Mucosa of stomach (tissue), 1 donor: ENCODE data around the gene MAPK14.

Experiments used
- H3K27me3 ChIP-seq: one replicate; pipeline ENCODE4 v1.7.0; 2013; ENCODE audit warnings: mild to moderate bottlenecking, low read length; ENCODE audit not compliant: control insufficient read depth, insufficient read depth
- H3K36me3 ChIP-seq: one replicate; pipeline ENCODE4 v1.7.0; 2013; ENCODE audit warnings: low read length; ENCODE audit not compliant: control insufficient read depth, insufficient read depth
- H3K4me1 ChIP-seq: one replicate; pipeline ENCODE4 v1.7.0; 2013; ENCODE audit warnings: mild to moderate bottlenecking, low read length; ENCODE audit not compliant: control insufficient read depth, insufficient read depth
- H3K4me3 ChIP-seq: one replicate; pipeline ENCODE4 v1.7.0; 2013; ENCODE audit warnings: low read length
- H3K9ac ChIP-seq: one replicate; pipeline ENCODE4 v1.7.0; 2013; ENCODE audit warnings: mild to moderate bottlenecking, low read length, moderate library complexity
- H3K9me3 ChIP-seq: one replicate; pipeline ENCODE4 v1.7.0; 2013; ENCODE audit warnings: mild to moderate bottlenecking, low read length, moderate library complexity; ENCODE audit not compliant: control insufficient read depth
- donor health status: Pancreatic carcinoma.

The MAPK14 gene

GRCh38 chr6:36113049-36113448 lies 85.4 kb downstream of the MAPK14 start:
- H3K9ac ChIP-seq, result no peak overlapping the region
- H3K27me3 ChIP-seq, result no peaks in the 10 kb centered on the region
- no peaks in the 10 kb centered on the region for H3K36me3 ChIP-seq
- no peaks in the 10 kb centered on the region for H3K9me3 ChIP-seq
- H3K4me1 ChIP-seq, result peaks cover 18% of the 10 kb centered on the region
- no peak overlapping the region for H3K4me3 ChIP-seq

- no peaks in the 10 kb centered on the region for H3K36me3 ChIP-seq
- no peak overlapping the region for H3K9ac ChIP-seq
- no peak overlapping the region for H3K4me3 ChIP-seq
- H3K4me1 ChIP-seq, result peaks cover 22% of the 10 kb centered on the region
- no peaks in the 10 kb centered on the region for H3K9me3 ChIP-seq
- H3K27me3 ChIP-seq, result no peaks in the 10 kb centered on the region
Measured at GRCh38 chr6:36113703-36114102, 86.1 kb downstream of the MAPK14 start.

- H3K27me3 ChIP-seq, result no peaks in the 10 kb centered on the region
- H3K9ac ChIP-seq, result no peak overlapping the region
- no peaks in the 10 kb centered on the region for H3K9me3 ChIP-seq
- peaks cover 31% of the 10 kb centered on the region for H3K4me1 ChIP-seq
- H3K4me3 ChIP-seq, result no peak overlapping the region
- H3K36me3 ChIP-seq, result no peaks in the 10 kb centered on the region
Measured at GRCh38 chr6:36114798-36115408, 87.3 kb downstream of the MAPK14 start.

GRCh38 chr6:36115412-36115811 lies 87.8 kb downstream of the MAPK14 start:
- H3K9me3 ChIP-seq, result no peaks in the 10 kb centered on the region
- H3K36me3 ChIP-seq, result no peaks in the 10 kb centered on the region
- peaks cover 35% of the 10 kb centered on the region for H3K4me1 ChIP-seq
- no peaks in the 10 kb centered on the region for H3K27me3 ChIP-seq
- H3K4me3 ChIP-seq, result no peak overlapping the region
- no peak overlapping the region for H3K9ac ChIP-seq

GRCh38 chr6:36116066-36116864 lies 88.7 kb downstream of the MAPK14 start:
- no peak overlapping the region for H3K9ac ChIP-seq
- no peak overlapping the region for H3K4me3 ChIP-seq
- H3K9me3 ChIP-seq, result no peaks in the 10 kb centered on the region
- no peaks in the 10 kb centered on the region for H3K36me3 ChIP-seq
- peaks cover 44% of the 10 kb centered on the region for H3K4me1 ChIP-seq
- no peaks in the 10 kb centered on the region for H3K27me3 ChIP-seq

- peaks cover 51% of the 10 kb centered on the region for H3K4me1 ChIP-seq
Measured at GRCh38 chr6:36116943-36117342, 89.3 kb downstream of the MAPK14 start.

GRCh38 chr6:36117658-36118549 lies 90.3 kb downstream of the MAPK14 start:
- peaks cover 55% of the 10 kb centered on the region for H3K4me1 ChIP-seq
- H3K9me3 ChIP-seq, result no peaks in the 10 kb centered on the region
- no peaks in the 10 kb centered on the region for H3K36me3 ChIP-seq
- H3K27me3 ChIP-seq, result no peaks in the 10 kb centered on the region
- H3K9ac ChIP-seq, result no peak overlapping the region
- H3K4me3 ChIP-seq, result no peak overlapping the region

More at GRCh38 chr6:36116943-36117342, 89.3 kb downstream of the MAPK14 start:
- Histone ChIP-seq H3K9ac (no peak overlapping the region), H3K4me3 (no peak overlapping the region), H3K27me3 (no peaks in the 10 kb centered on the region), H3K9me3 (no peaks in the 10 kb centered on the region), H3K36me3 (no peaks in the 10 kb centered on the region)

GRCh38 chr6:36118550-36119107 lies 91.0 kb downstream of the MAPK14 start:
- no peak overlapping the region for H3K9ac ChIP-seq
- no peaks in the 10 kb centered on the region for H3K27me3 ChIP-seq
- no peaks in the 10 kb centered on the region for H3K9me3 ChIP-seq
- no peaks in the 10 kb centered on the region for H3K36me3 ChIP-seq
- peaks cover 55% of the 10 kb centered on the region for H3K4me1 ChIP-seq
- H3K4me3 ChIP-seq, result no peak overlapping the region

- Histone ChIP-seq H3K4me3 (no peak overlapping the region), H3K4me1 (peaks cover 55% of the 10 kb centered on the region)
Measured at GRCh38 chr6:36119209-36119608, 91.6 kb downstream of the MAPK14 start.

GRCh38 chr6:36120018-36120417 lies 92.4 kb downstream of the MAPK14 start:
- Histone ChIP-seq H3K4me1 (peaks cover 55% of the 10 kb centered on the region), H3K36me3 (no peaks in the 10 kb centered on the region), H3K9me3 (no peaks in the 10 kb centered on the region), H3K4me3 (no peak overlapping the region), H3K27me3 (no peaks in the 10 kb centered on the region), H3K9ac (no peak overlapping the region)

More at GRCh38 chr6:36119209-36119608, 91.6 kb downstream of the MAPK14 start:
- Histone ChIP-seq H3K36me3 (no peaks in the 10 kb centered on the region), H3K9me3 (no peaks in the 10 kb centered on the region), H3K9ac (no peak overlapping the region), H3K27me3 (no peaks in the 10 kb centered on the region)

- H3K36me3 ChIP-seq, result no peaks in the 10 kb centered on the region
- peak overlapping the region; percentile 57 for H3K9ac ChIP-seq
- no peak overlapping the region for H3K4me3 ChIP-seq
- H3K27me3 ChIP-seq, result no peaks in the 10 kb centered on the region
- peaks cover 55% of the 10 kb centered on the region for H3K4me1 ChIP-seq
- H3K9me3 ChIP-seq, result no peaks in the 10 kb centered on the region
Measured at GRCh38 chr6:36120539-36120938, 92.9 kb downstream of the MAPK14 start.
